H9 (cell line): ENCODE measurements around the gene SELENOW. TPM values are rescaled to one million over a fixed set of nuclear protein-coding genes. Genes with fewer than 3 reads are reported as not detected.

ENCODE experiments used
- DNase-seq: peaks from one replicate; pipeline ENCODE4 v3.0.0-alpha.2; 2017
- H2AFZ ChIP-seq: one replicate; pipeline ENCODE4 v1.6.1; 2013; ENCODE audit warnings: mild to moderate bottlenecking, low read length, control low read depth, moderate library complexity
- H2AK5ac ChIP-seq: 2 replicates; pipeline ENCODE4 v1.6.1; 2013; ENCODE audit warnings: low read length, control low read depth, mixed read lengths; ENCODE audit not compliant: insufficient read length
- H2BK120ac ChIP-seq: one replicate; pipeline ENCODE4 v1.6.1; 2013; ENCODE audit warnings: low read depth, mild to moderate bottlenecking, low read length, control low read depth, inconsistent platforms; ENCODE audit not compliant: poor library complexity, severe bottlenecking
- H2BK12ac ChIP-seq: 2 replicates; pipeline ENCODE4 v1.6.1; 2013; ENCODE audit warnings: low read length, control low read depth, mixed read lengths, low read depth; ENCODE audit not compliant: insufficient read length
- H2BK15ac ChIP-seq: 2 replicates; pipeline ENCODE4 v1.6.1; 2013; ENCODE audit warnings: low read depth, low read length, control low read depth
- H2BK20ac ChIP-seq: one replicate; pipeline ENCODE4 v1.6.1; 2013; ENCODE audit warnings: low read depth, mild to moderate bottlenecking, low read length, control low read depth, inconsistent platforms; ENCODE audit not compliant: poor library complexity, severe bottlenecking
- H2BK5ac ChIP-seq: 2 replicates; pipeline ENCODE4 v1.6.1; 2013; ENCODE audit warnings: low read length, control low read depth, mixed read lengths; ENCODE audit not compliant: insufficient read length
- H3K14ac ChIP-seq: 2 replicates; pipeline ENCODE4 v1.6.1; 2013; ENCODE audit warnings: low read length, control low read depth; ENCODE audit not compliant: insufficient read depth
- H3K18ac ChIP-seq: 2 replicates; pipeline ENCODE4 v1.6.1; 2013; ENCODE audit warnings: low read depth, mild to moderate bottlenecking, mixed read lengths, low read length, control low read depth; ENCODE audit not compliant: insufficient read length
- H3K23ac ChIP-seq: 2 replicates; pipeline ENCODE4 v1.6.1; 2013; ENCODE audit warnings: low read length, control low read depth, mixed read lengths, low read depth; ENCODE audit not compliant: insufficient read length
- H3K23me2 ChIP-seq: 2 replicates; pipeline ENCODE4 v1.6.1; 2013; ENCODE audit warnings: low read depth, mild to moderate bottlenecking, mixed read lengths, low read length, control low read depth; ENCODE audit not compliant: insufficient read length, poor library complexity, severe bottlenecking
- H3K27ac ChIP-seq: 2 replicates; pipeline ENCODE4 v1.5.1; 2013; ENCODE audit warnings: low read length, control low read depth, mixed read lengths, low read depth; ENCODE audit not compliant: insufficient read length
- H3K27me3 ChIP-seq: 2 replicates; pipeline ENCODE4 v1.6.1; 2013; ENCODE audit warnings: low read length, control low read depth, inconsistent platforms; ENCODE audit not compliant: insufficient read depth
- H3K4ac ChIP-seq: 2 replicates; pipeline ENCODE4 v1.6.1; 2013; ENCODE audit warnings: low read depth, mild to moderate bottlenecking, control low read depth, inconsistent platforms, low read length, moderate library complexity
- H3K4me1 ChIP-seq: 2 replicates; pipeline ENCODE4 v1.6.1; 2013; ENCODE audit warnings: low read length, control low read depth, inconsistent platforms; ENCODE audit not compliant: insufficient read depth
- H3K4me2 ChIP-seq: 2 replicates; pipeline ENCODE4 v1.6.1; 2013; ENCODE audit warnings: low read length, control low read depth, mixed read lengths; ENCODE audit not compliant: insufficient read length, insufficient read depth
- H3K56ac ChIP-seq: 2 replicates; pipeline ENCODE4 v1.6.1; 2013; ENCODE audit warnings: low read depth, mild to moderate bottlenecking, mixed read lengths, low read length, control low read depth; ENCODE audit not compliant: insufficient read length
- H3K79me1 ChIP-seq: 2 replicates; pipeline ENCODE4 v1.6.1; 2013; ENCODE audit warnings: low read depth, mild to moderate bottlenecking, moderate library complexity, low read length, control low read depth, inconsistent platforms; ENCODE audit not compliant: insufficient read depth, poor library complexity, severe bottlenecking
- H3K79me2 ChIP-seq: 2 replicates; pipeline ENCODE4 v1.6.1; 2013; ENCODE audit warnings: low read length, control low read depth, inconsistent platforms; ENCODE audit not compliant: insufficient read depth
- H3K9ac ChIP-seq: 2 replicates; pipeline ENCODE4 v1.6.1; 2013; ENCODE audit warnings: low read length, control low read depth, mixed read lengths; ENCODE audit not compliant: insufficient read length; ENCODE audit errors: extremely low read depth
- H3K9me3 ChIP-seq: one replicate; pipeline ENCODE4 v1.6.1; 2013; ENCODE audit warnings: low read depth, low read length, inconsistent platforms; ENCODE audit not compliant: control insufficient read depth
- H3T11ph ChIP-seq: one replicate; pipeline ENCODE4 v1.6.1; 2013; ENCODE audit warnings: mild to moderate bottlenecking, low read length, control low read depth, inconsistent platforms
- H4K20me1 ChIP-seq: one replicate; pipeline ENCODE4 v1.6.1; 2013; ENCODE audit not compliant: control insufficient read depth, insufficient read length, insufficient read depth
- H4K5ac ChIP-seq: 2 replicates; pipeline ENCODE4 v1.6.1; 2013; ENCODE audit warnings: low read depth, mild to moderate bottlenecking, mixed read lengths, low read length, control low read depth; ENCODE audit not compliant: insufficient read length
- H4K8ac ChIP-seq: replicated peaks from 2 replicates; pipeline ENCODE4 v1.6.1; 2013; ENCODE audit warnings: low read length, control low read depth, mixed read lengths, low read depth; ENCODE audit not compliant: insufficient read length
- H4K91ac ChIP-seq: 2 replicates; pipeline ENCODE4 v1.6.1; 2013; ENCODE audit warnings: low read depth, mild to moderate bottlenecking, moderate library complexity, mixed read lengths, low read length, control low read depth; ENCODE audit not compliant: insufficient read length
- H3K27ac Mint-ChIP-seq, 3 experiments: 2 replicates in 2 of 3; 3 replicates in 1 of 3; pipeline ENCODE4 v1.8.0; 2020 to 2021; ENCODE audit warnings: mixed read lengths in 3 of 3, mild to moderate bottlenecking in 1 of 3, moderate library complexity in 1 of 3
- H3K27me3 Mint-ChIP-seq: 2 replicates; pipeline ENCODE4 v1.8.0; 2021; ENCODE audit warnings: low read depth, mild to moderate bottlenecking, moderate library complexity, mixed read lengths
- H3K36me3 Mint-ChIP-seq, 3 experiments: 2 replicates in 2 of 3; 3 replicates in 1 of 3; pipeline ENCODE4 v1.8.0; 2020 to 2021; ENCODE audit warnings: low read depth in 3 of 3, mixed read lengths in 3 of 3; ENCODE audit not compliant: insufficient read depth in 1 of 3
- H3K4me1 Mint-ChIP-seq, 2 experiments: 2 replicates each; pipeline ENCODE4 v1.8.0; 2020; ENCODE audit warnings: mixed read lengths in 2 of 2
- H3K4me3 Mint-ChIP-seq, 2 experiments: 2 replicates in 1 of 2; 3 replicates in 1 of 2; pipeline ENCODE4 v1.8.0; 2020 to 2021; ENCODE audit warnings: mild to moderate bottlenecking in 2 of 2, mixed read lengths in 2 of 2, moderate library complexity in 1 of 2
- H3K9me3 Mint-ChIP-seq, 2 experiments: 2 replicates in 1 of 2; 3 replicates in 1 of 2; pipeline ENCODE4 v1.8.0; 2020; ENCODE audit warnings: mild to moderate bottlenecking in 2 of 2, mixed read lengths in 2 of 2, moderate library complexity in 1 of 2
- CTCF ChIP-seq: fragments of 200-600 bp; sonication (generic); conservative IDR thresholded peaks from 3 replicates; pipeline ENCODE4 v1.8.0; 2021; ENCODE audit warnings: antibody characterized with exemption, mild to moderate bottlenecking
- WGBS: extraction: QIAGEN DNeasy Blood & Tissue Kit; methylation state at CpG from one replicate; pipeline ENCODE4 v1.1.7; 2013; ENCODE audit warnings: missing lambda C conversion rate, low lambda C conversion rate, mixed read lengths; ENCODE audit not compliant: insufficient read length; ENCODE audit errors: extremely low coverage; 5-methylcytosine and 5-hydroxymethylcytosine counted together
- total RNA-seq: library from RNA; stranded (reverse); gene quantifications from 2 replicates; pipeline ENCODE4 v1.2.1, GENCODE V29; 2021

SELENOW gene
- total RNA-seq, 1 experiment from 2014 or later = 388 TPM

GRCh38 chr19:47740866-47741519, 37.5 kb upstream of the SELENOW start:
- H3K4me3 Mint-ChIP-seq = no peak overlapping the region; a peak in 1 of 5 replicates
- no peak overlapping the region for H3K27ac ChIP-seq
- peaks cover 2% of the 10 kb centered on the region; the same call in 1 of the 2 replicates for H3K27me3 Mint-ChIP-seq

More at GRCh38 chr19:47740866-47741519, 37.5 kb upstream of the SELENOW start:
- Histone ChIP-seq H2BK120ac (no peak overlapping the region), H3K23ac (no peak overlapping the region), H4K5ac (no peak overlapping the region), H3K4ac (no peak overlapping the region), H2BK15ac (no peak overlapping the region), H3K56ac (no peak overlapping the region), H3K79me1 (no peaks in the 10 kb centered on the region), H3K4me1 (no peaks in the 10 kb centered on the region), H2BK20ac (no peak overlapping the region), H4K8ac (no peak overlapping the region), H3K23me2 (no peaks in the 10 kb centered on the region), H3K9me3 (no peaks in the 10 kb centered on the region), H2BK5ac (no peak overlapping the region), H4K91ac (no peak overlapping the region), H2AK5ac (no peak overlapping the region), H3K79me2 (no peaks in the 10 kb centered on the region), H3K4me2 (no peak overlapping the region), H3K14ac (no peak overlapping the region; the same call in 1 of the 2 replicates), H3T11ph (no peak overlapping the region), H4K20me1 (peaks cover 5% of the 10 kb centered on the region), H3K9ac (no peak overlapping the region), H3K27me3 (no peaks in the 10 kb centered on the region), H3K18ac (no peak overlapping the region), H2BK12ac (no peak overlapping the region), H2AFZ (no peak overlapping the region)
- H3K9me3 Mint-ChIP-seq = no peaks in the 10 kb centered on the region
- no CpG with 5 or more reads among the region's 48 CpGs for WGBS
- H3K27ac Mint-ChIP-seq = no peak overlapping the region
- H3K36me3 Mint-ChIP-seq = peaks cover 2 to 11% (median 10%) of the 10 kb centered on the region in 3 experiments
- no peak for DNase-seq
- peaks cover 6 to 18% of the 10 kb centered on the region in 2 experiments for H3K4me1 Mint-ChIP-seq
- no peak for TF ChIP-seq CTCF
